HCT116 (cell line): Measurements from ENCODE around the gene PINK1. TPM values are rescaled to one million over a fixed set of nuclear protein-coding genes. Genes with fewer than 3 reads are reported as not detected.

ENCODE experiments used
- ATAC-seq: fragments of 200-7000 bp; cut with Tn5 transposase; 2 replicates; pipeline ENCODE4 v1.9.1; 2020; ENCODE audit warnings: mild to moderate bottlenecking, moderate library complexity
- BruUV-seq: library from RNA; stranded (reverse); fragments of 400-500 nt; replicated peaks from 2 replicates; lab custom pipeline; 2021; lab: Mats Ljungman, UMichigan
- CTCF ChIA-PET: fragments of 300-600 bp; sonication (Branson Sonifier 250); formaldehyde crosslinking; loops from one replicate; lab custom pipeline; 2021; ENCODE audit warnings: antibody characterized with exemption; lab: Charles Lee
- POLR2A ChIA-PET: fragments of 300-600, 350-600 bp; sonication (Branson Sonifier 250); formaldehyde crosslinking; loops from one replicate; lab custom pipeline; 2021; ENCODE audit warnings: antibody characterized with exemption; lab: Charles Lee
- RAD21 ChIA-PET, 2 experiments: fragments of 300-600 bp; sonication (Branson Sonifier 250); formaldehyde crosslinking; loops; one replicate each; lab custom pipeline; 2023; ENCODE audit warnings: low total read pairs in 2 of 2; ENCODE audit not compliant: uncharacterized antibody in 2 of 2, unreplicated experiment in 2 of 2, low non-redundant PET in 1 of 2; lab: Charles Lee
- DNase-seq: peaks from one replicate; pipeline ENCODE4 v3.0.0-alpha.2; 2010; ENCODE audit warnings: low read depth, low spot score
- H2AFZ ChIP-seq: fragments of 200-600 bp; shearing (Covaris generic), sonication (generic); 2 replicates; pipeline ENCODE4 v1.6.1; 2017; ENCODE audit warnings: low read depth, mixed run types, mixed read lengths, antibody characterized with exemption, low read length; ENCODE audit not compliant: poor library complexity, severe bottlenecking
- H3K27ac ChIP-seq: 2 replicates; pipeline ENCODE4 v1.5.1; 2012; ENCODE audit warnings: low read depth, low read length
- H3K27me3 ChIP-seq: fragments of 200-600 bp; sonication (generic); 2 replicates; pipeline ENCODE4 v1.6.1; 2016; ENCODE audit warnings: mixed run types, low read length, mixed read lengths; ENCODE audit not compliant: insufficient read depth
- H3K36me3 ChIP-seq, 2 experiments: fragments of 200-500 bp in 1 of 2; fragments of 200-600 bp in 1 of 2; sonication (Bioruptor generic) in 1 of 2; sonication (generic) in 1 of 2; 2 replicates each; pipeline versions ENCODE4 v1.5.1 to v1.6.1; 2014 to 2016; ENCODE audit warnings: low read length in 2 of 2, inconsistent platforms in 1 of 2, mixed read lengths in 1 of 2, mixed run types in 1 of 2; ENCODE audit not compliant: insufficient read depth in 2 of 2, control insufficient read depth in 1 of 2
- H3K4me1 ChIP-seq, 2 experiments: fragments of 200-600 bp in 1 of 2; sonication (generic) in 1 of 2; 2 replicates each; pipeline versions ENCODE4 v1.5.1 to v1.6.1; 2012 to 2017; ENCODE audit warnings: low read length in 2 of 2, inconsistent platforms in 1 of 2, mild to moderate bottlenecking in 1 of 2, mixed read lengths in 1 of 2, mixed run types in 1 of 2, moderate library complexity in 1 of 2; ENCODE audit not compliant: insufficient read depth in 2 of 2, control insufficient read depth in 1 of 2
- H3K4me2 ChIP-seq: fragments of 200-600 bp; sonication (generic); 2 replicates; pipeline ENCODE4 v1.6.1; 2017; ENCODE audit warnings: mixed run types, low read length, mixed read lengths
- H3K4me3 ChIP-seq, 2 experiments: fragments of 200-600 bp in 1 of 2; sonication (generic) in 1 of 2; replicated peaks in 1 of 2; 2 replicates each; pipeline ENCODE4 v1.5.1; 2011 to 2016; ENCODE audit warnings: low read length in 2 of 2, control low read depth in 1 of 2, low read depth in 1 of 2, mild to moderate bottlenecking in 1 of 2, mixed read lengths in 1 of 2, mixed run types in 1 of 2
- H3K79me2 ChIP-seq: fragments of 200-600 bp; sonication (generic); 2 replicates; pipeline ENCODE4 v1.6.1; 2017; ENCODE audit warnings: mild to moderate bottlenecking, mixed run types, low read length, moderate library complexity, mixed read lengths; ENCODE audit not compliant: insufficient read depth
- H3K9ac ChIP-seq: fragments of 200-600 bp; sonication (generic); 2 replicates; pipeline ENCODE4 v1.6.1; 2016; ENCODE audit warnings: low read length, mixed read lengths
- H3K9me2 ChIP-seq: fragments of 200-600 bp; sonication (generic), shearing (Covaris generic); 2 replicates; pipeline ENCODE4 v1.6.1; 2017; ENCODE audit warnings: mixed run types, mild to moderate bottlenecking, moderate library complexity; ENCODE audit not compliant: insufficient read depth
- H3K9me3 ChIP-seq, 2 experiments: fragments of 200-500 bp in 1 of 2; fragments of 200-600 bp in 1 of 2; sonication (Bioruptor generic) in 1 of 2; sonication (generic) in 1 of 2; 2 replicates each; pipeline ENCODE4 v1.6.1; 2014 to 2017; ENCODE audit warnings: low read length in 2 of 2, mixed read lengths in 2 of 2, inconsistent platforms in 1 of 2, low read depth in 1 of 2, mild to moderate bottlenecking in 1 of 2, mixed run types in 1 of 2, moderate library complexity in 1 of 2; ENCODE audit not compliant: control insufficient read depth in 1 of 2, insufficient read depth in 1 of 2
- H4K20me1 ChIP-seq: fragments of 200-600 bp; sonication (generic), shearing (Covaris generic); 2 replicates; pipeline ENCODE4 v1.6.1; 2017; ENCODE audit warnings: mixed run types, mild to moderate bottlenecking, moderate library complexity; ENCODE audit not compliant: insufficient read depth
- EGR1 ChIP-seq: IDR thresholded peaks from 2 replicates; pipeline ENCODE4 v1.6.1; 2012; ENCODE audit warnings: low read depth
- ELF1 ChIP-seq: IDR thresholded peaks from 2 replicates; pipeline ENCODE4 v1.6.1; 2012; ENCODE audit warnings: low read depth, borderline replicate concordance
- EZH2phosphoT487 ChIP-seq: fragments of 200-600 bp; IDR thresholded peaks from 2 replicates; pipeline ENCODE4 v1.6.1; 2018; ENCODE audit warnings: antibody characterized with exemption, borderline replicate concordance
- JUND ChIP-seq: IDR thresholded peaks from 2 replicates; pipeline ENCODE4 v1.6.1; 2012
- RAD21 ChIP-seq: IDR thresholded peaks from 2 replicates; pipeline ENCODE4 v1.6.1; 2012; ENCODE audit warnings: low read depth, mild to moderate bottlenecking
- SIN3A ChIP-seq: IDR thresholded peaks from 2 replicates; pipeline ENCODE4 v1.6.1; 2012; ENCODE audit warnings: low read depth
- SP1 ChIP-seq: IDR thresholded peaks from 2 replicates; pipeline ENCODE4 v1.6.1; 2012; ENCODE audit warnings: low read depth
- SRF ChIP-seq: IDR thresholded peaks from 2 replicates; pipeline ENCODE4 v1.6.1; 2012; ENCODE audit warnings: low read depth
- TCF7L2 ChIP-seq: IDR thresholded peaks from 2 replicates; pipeline ENCODE4 v1.7.0; 2011; ENCODE audit warnings: borderline replicate concordance, inconsistent platforms; ENCODE audit not compliant: insufficient read depth, insufficient read length; ENCODE audit errors: extremely low read depth
- ZFX ChIP-seq: fragments of 450-650 bp; IDR thresholded peaks from 2 replicates; pipeline ENCODE4 v1.6.1; 2017
- intact Hi-C: fragments of 100-400 bp; cut with micrococcal nuclease; formaldehyde crosslinking; loops from 2 replicates; pipeline ENCODE4 v1.10.0; 2022
- total RNA-seq: library from RNA; stranded (reverse); gene quantifications from one replicate; pipeline ENCODE4 v1.2.1, GENCODE V29; 2021; ENCODE audit not compliant: unreplicated experiment
- TF ChIP-seq, protein P1 (sequence below), 3 experiments: fragments of 200-600 bp in 1 of 3; sonication (generic) in 1 of 3; IDR thresholded peaks in 2 of 3; conservative IDR thresholded peaks in 1 of 3; 2 replicates each; pipeline ENCODE4 v1.5.1; 2012 to 2017; ENCODE audit warnings: low read depth in 2 of 3, low read length in 2 of 3, antibody characterized with exemption in 1 of 3, borderline replicate concordance in 1 of 3, control low read depth in 1 of 3, mild to moderate bottlenecking in 1 of 3, mixed read lengths in 1 of 3, mixed run types in 1 of 3, moderate library complexity in 1 of 3; ENCODE audit not compliant: insufficient read depth in 1 of 3

The PINK1 gene
- total RNA-seq, 1 experiment from 2014 or later = 29.4 TPM

GRCh38 chr1:20616847-20617487 lies 16.3 kb upstream of the PINK1 start:
- Histone ChIP-seq H3K36me3 (no peaks in the 10 kb centered on the region; a peak in 1 of 4 replicates), H3K4me3 (no peak overlapping the region), H3K4me1 (peaks cover 22 to 28% of the 10 kb centered on the region in 2 experiments), H3K9ac (no peak overlapping the region), H3K9me2 (no peaks in the 10 kb centered on the region), H3K27me3 (no peaks in the 10 kb centered on the region), H2AFZ (no peak overlapping the region), H3K4me2 (no peak overlapping the region), H3K79me2 (no peaks in the 10 kb centered on the region), H3K27ac (no peak overlapping the region), H4K20me1 (no peaks in the 10 kb centered on the region), H3K9me3 (no peaks in the 10 kb centered on the region)
- DNase-seq = no peak
- RAD21 ChIA-PET = no interaction called here
- no TSS peak for BruUV-seq
- ATAC-seq = no peak
- POLR2A ChIA-PET = no interaction called here
- CTCF ChIA-PET = no interaction called here
- intact Hi-C loops = no loop called here
- TF ChIP-seq JUND = no peak
- TF ChIP-seq SRF = no peak
- no peak for TF ChIP-seq SP1
- no peak for TF ChIP-seq ELF1
- no peak for TF ChIP-seq TCF7L2
- TF ChIP-seq, protein P1, sequence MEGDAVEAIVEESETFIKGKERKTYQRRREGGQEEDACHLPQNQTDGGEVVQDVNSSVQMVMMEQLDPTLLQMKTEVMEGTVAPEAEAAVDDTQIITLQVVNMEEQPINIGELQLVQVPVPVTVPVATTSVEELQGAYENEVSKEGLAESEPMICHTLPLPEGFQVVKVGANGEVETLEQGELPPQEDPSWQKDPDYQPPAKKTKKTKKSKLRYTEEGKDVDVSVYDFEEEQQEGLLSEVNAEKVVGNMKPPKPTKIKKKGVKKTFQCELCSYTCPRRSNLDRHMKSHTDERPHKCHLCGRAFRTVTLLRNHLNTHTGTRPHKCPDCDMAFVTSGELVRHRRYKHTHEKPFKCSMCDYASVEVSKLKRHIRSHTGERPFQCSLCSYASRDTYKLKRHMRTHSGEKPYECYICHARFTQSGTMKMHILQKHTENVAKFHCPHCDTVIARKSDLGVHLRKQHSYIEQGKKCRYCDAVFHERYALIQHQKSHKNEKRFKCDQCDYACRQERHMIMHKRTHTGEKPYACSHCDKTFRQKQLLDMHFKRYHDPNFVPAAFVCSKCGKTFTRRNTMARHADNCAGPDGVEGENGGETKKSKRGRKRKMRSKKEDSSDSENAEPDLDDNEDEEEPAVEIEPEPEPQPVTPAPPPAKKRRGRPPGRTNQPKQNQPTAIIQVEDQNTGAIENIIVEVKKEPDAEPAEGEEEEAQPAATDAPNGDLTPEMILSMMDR (IDR thresholded peaks at IDR 0.05 in 2 of 3, conservative IDR thresholded peaks at IDR 0.05 in 1 of 3; ENCODE audit: borderline replicate concordance in 1 of 3, insufficient read depth in 1 of 3, low read depth in 2 of 3, low read length in 2 of 3) = no peak

GRCh38 chr1:20618550-20618949 lies 14.7 kb upstream of the PINK1 start:
- intact Hi-C loops = no loop called here
- Histone ChIP-seq H3K9me2 (no peaks in the 10 kb centered on the region), H3K9ac (no peak overlapping the region), H2AFZ (no peak overlapping the region), H3K4me1 (peaks cover 11 to 12% of the 10 kb centered on the region in 2 experiments), H3K27me3 (no peaks in the 10 kb centered on the region), H3K4me3 (no peak overlapping the region), H3K36me3 (no peaks in the 10 kb centered on the region; a peak in 1 of 4 replicates), H3K27ac (no peak overlapping the region), H4K20me1 (no peaks in the 10 kb centered on the region), H3K4me2 (no peak overlapping the region), H3K79me2 (no peaks in the 10 kb centered on the region), H3K9me3 (no peaks in the 10 kb centered on the region)
- RAD21 ChIA-PET = interaction anchor here in 1 of 2 experiments (0.6 kb wide), 1 partner anchor 31 kb away, joined by 4 read pairs; no protein-coding TSS in a partner anchor
- DNase-seq (no peak), ATAC-seq (no peak)
- no peak for TF ChIP-seq RAD21
- no peak for TF ChIP-seq SIN3A
- no peak for TF ChIP-seq ELF1
- TF ChIP-seq SRF = no peak
- TF ChIP-seq EZH2phosphoT487 = no peak
- no peak for TF ChIP-seq ZFX
- TF ChIP-seq EGR1 = no peak
- no peak for TF ChIP-seq JUND
- CTCF ChIA-PET = no interaction called here
- BruUV-seq = no TSS peak
- POLR2A ChIA-PET = interaction anchor here (0.7 to 1.6 kb wide), 2 partner anchors 15 to 28 kb away, joined by 3 to 5 read pairs; partner anchors contain the start of gene PINK1
